NCI-H345 (cell line): ENCODE results near the gene MARVELD1.

Experiments used
- DNase-seq: peaks from one replicate; lab custom pipeline; 2025; lab: John Stamatoyannopoulos, UW

The MARVELD1 gene

GRCh38 chr10:97755718-97756117 is 42.2 kb downstream of the MARVELD1 start:
- DNase-seq = no peak

GRCh38 chr10:97757471-97757870 is 43.9 kb downstream of the MARVELD1 start:
- no peak for DNase-seq

- DNase-seq = peak; percentile 52
These were observed 45.8 kb downstream of the MARVELD1 start for GRCh38 chr10:97759158-97759887.

DNA sequence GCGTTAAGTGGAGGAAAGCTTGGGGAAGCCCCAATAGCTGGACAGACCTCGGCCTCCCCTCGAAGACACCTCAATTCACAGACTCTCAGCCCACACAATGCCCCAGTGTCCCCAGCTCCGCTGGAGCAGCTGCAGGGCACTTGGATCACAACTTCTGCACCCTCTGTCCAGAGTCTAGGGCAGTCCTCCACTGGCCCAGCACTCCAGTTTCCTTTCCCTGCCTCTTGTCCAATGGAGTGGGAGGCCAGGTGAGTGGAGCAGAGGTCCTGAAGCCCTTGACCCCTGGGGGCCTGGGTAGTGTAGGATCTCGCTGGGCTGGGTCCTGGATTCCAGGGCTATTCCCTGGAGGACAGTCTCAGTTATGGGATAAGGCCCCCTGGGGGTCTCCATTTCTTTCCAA is 46.4 kb downstream of the MARVELD1 start:
- DNase-seq = no peak

DNA sequence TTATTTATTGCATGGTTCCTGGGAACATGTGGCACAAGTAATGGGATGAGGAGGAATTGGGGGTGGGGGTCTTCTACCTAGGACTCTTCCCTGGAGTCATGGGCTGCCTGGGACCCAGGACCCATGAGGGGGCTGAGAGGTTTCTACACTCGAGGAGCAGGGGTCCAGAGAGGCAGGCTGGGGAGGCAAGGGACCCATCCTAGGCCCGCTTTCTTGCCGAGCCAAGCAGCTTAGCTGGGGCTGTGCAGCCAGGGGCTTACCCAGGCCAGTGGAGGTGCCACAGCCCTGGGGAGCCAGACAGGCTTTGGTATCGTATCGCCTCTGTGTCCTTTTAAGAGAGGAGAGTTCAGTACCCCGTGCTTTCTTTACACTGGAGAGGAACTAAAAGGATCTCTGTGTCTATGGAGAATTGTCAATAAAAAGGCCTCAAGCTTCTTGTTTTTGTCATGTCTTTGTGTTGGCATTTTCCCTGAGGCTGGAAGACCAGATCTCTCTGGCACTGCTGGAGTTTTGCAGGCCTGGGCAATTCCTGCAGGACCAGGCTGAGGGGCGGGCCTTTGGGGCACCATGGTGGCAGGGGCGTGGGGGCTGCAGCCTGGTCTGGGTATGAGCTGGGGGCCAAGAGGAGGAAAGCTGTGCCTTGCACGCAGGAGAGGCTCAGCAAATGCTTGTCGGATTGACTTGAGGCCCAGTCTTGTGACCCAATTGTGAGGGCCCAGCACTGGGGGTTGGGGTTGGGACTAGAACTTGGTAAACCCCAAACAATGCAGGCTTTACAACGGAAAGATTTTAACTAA is 47.1 kb downstream of the MARVELD1 start:
- DNase-seq = no peak

GRCh38 chr10:97761331-97761865 is 47.9 kb downstream of the MARVELD1 start:
- no peak for DNase-seq

- no peak for DNase-seq
These were observed 48.5 kb downstream of the MARVELD1 start for GRCh38 chr10:97762056-97762455.

GRCh38 chr10:97762816-97763215 is 49.3 kb downstream of the MARVELD1 start:
- DNase-seq = no peak

DNA sequence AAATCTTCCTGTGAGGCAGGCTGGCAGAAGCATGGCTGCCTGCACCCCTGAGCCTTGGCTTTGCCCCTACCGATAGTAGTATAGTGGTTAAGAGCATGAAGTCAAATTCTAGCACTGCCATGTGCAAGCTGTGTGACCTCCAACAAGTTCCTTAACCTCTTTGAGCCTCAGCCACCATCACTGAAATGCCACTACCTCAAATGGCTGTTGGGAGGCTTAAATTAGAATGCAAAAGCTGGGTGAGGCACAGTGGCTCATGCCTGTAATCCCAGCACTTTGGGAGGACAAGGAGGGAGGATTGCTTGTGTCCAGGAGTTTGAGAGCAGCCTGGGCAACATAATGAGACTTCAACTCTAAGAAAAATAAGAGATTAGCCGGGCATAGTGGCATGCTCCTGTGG is 49.9 kb downstream of the MARVELD1 start:
- DNase-seq = no peak

DNA sequence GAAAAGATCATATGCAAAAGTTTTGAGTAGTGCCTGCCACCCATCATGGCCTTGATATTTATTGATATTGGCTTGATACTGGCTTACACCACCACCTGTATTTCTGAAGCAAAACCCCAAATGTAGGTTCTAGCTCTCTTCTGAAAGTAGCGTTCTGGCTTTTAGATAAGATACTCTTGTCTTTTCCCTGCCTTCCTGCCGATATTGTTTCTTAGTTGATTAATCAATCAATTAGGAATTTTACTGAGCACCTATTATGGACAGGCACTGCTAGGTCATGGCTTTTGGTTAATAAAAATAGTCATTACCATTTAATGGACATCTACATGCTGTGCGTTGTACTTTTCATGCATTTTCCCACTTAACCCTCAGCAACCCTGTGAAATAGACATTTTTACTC is 50.4 kb downstream of the MARVELD1 start:
- no peak for DNase-seq

DNA sequence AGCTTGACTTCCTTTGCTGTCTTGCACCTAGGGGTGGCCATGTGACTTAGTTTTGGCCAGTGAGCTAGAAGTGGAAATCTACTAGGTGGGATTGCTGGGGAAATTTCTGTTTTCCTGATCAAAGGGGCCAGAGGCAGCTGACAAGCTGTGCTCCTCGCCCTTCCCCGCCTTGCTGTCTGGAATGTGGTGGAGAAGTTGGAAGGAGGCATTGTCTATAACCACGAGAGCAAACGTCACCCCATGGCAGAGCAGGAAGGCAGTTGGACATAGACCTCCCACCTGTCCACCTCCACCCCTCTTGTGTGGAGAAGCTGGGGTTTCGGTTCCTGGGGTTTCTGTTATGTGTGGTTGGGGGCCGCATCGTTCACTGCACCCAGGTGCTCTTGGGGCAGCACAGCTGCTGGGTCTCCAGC is 51.0 kb downstream of the MARVELD1 start:
- DNase-seq = no peak

- no peak for DNase-seq
These were observed 51.7 kb downstream of the MARVELD1 start for GRCh38 chr10:97765201-97765600.

DNA sequence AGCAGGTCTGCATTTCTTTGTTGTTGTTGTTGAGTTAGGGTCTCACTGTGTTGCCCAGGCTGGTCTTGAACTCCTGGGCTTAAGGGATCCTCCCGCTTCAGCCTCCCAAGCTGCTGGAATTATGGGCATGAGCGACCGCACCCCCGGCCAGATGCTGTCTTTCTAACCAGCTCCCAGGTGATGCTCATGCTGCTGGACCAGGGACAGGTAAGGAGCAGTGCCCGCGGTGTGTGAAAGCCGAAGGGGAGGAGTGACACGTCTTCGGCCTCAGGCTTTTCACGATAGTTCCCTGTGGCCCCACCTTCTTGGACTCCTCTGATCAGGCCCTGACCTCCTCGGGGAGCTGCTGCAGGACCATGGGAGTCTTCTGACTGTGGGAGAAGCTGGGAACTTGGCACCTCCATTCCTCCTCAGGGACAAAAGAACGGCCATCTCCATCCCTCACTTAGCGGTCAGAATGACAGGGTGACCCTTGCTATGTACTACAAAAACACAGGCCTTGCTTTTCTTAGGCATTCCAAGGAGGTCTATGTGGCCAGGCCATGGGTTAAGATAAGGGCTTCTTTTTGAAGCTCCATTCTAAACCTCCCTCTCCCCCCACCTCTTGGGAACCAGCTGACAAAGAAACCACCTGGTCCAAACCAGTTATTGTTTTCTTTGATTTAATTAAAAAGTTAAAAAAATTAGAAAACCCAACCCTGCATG is 52.7 kb downstream of the MARVELD1 start:
- no peak for DNase-seq

DNA sequence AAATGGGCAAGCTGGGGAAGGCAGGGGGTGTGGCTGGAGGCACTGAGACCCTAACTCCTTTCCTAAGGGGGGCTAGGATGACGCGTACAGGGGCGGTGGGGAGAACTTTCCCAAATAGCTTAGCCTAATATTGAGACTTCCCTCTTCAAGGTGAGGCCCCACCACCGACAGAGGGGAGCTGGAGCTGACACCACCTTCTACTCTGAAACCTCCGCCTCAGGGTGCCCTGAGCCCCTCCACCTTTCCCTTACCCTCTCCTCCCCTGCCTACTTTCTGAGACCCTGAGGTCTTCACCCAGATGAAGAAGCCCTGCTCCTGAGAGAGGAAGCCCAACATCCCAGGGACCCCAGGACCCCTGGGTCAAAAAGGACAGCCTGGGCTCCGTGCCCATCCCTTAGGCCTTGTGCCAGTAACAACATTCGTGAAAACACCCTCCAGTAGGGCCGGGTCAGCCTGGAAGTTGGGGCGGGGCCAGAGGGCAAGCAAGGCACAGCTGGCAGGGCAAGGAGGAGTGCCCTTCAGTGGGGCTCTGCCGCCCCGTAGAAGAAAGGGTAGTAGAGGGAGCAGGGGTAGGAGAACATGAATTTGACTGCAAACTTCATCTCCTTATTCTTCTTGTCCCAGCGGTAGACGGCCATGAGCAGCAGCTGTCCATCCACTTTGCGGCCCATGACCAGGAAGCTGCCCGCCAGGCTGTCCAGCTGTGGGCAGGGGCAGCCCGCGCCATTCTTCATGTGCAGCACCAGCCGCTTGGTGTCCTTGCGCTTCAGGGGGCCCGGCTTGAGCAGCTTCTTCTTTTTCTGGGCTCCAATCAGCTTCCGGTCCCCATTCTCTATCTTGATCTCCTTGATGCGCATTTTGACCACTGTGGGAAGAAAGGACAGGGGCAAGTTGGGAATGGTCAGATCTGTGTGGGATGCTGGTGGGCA is 53.7 kb downstream of the MARVELD1 start:
- no peak for DNase-seq
